GM19043 (cell line): ENCODE measurements around the gene SLC39A11.
"Not testable (repeated sequence)": the region's sequence is repeated elsewhere in the genome, so short reads cannot be mapped to it uniquely, and the experiment has no call there.

Experiments used
- ATAC-seq: cut with Tn5 transposase; IDR thresholded peaks from one replicate; pipeline ENCODE4 v1.9.1; 2021; ENCODE audit warnings: low read depth; ENCODE audit not compliant: unreplicated experiment

Gene SLC39A11

DNA sequence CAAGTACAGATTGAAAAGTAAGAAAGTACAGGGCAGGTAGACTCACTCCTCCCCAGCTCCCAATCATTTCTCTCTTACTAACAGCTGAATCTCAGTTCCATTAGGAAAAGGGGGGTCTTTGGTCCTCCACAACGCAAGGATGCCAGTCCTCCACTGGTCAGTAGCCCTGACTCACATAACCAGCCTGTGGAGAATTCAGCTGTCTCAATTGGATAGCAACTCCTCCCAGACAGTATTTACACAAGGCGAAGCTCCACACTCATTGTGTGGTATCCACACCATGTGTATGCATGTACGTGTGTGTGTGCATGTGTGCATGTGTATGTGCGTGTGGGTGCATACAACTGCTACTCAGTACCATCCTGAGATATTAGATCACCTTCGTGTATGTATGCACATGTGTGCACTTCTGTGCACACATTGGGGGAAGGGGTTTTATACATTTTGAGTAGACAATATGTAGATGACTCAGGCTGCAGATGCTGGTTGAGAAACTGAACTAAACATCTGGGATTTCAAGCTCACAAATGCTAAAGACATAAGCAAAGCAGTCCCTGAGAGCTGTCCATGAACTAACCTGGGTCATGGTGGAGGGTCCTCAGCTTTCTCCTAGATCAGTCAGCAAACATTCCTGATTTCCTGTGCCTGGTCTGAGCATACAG lies 240.1 kb downstream of the SLC39A11 start:
- ATAC-seq, result no peak

DNA sequence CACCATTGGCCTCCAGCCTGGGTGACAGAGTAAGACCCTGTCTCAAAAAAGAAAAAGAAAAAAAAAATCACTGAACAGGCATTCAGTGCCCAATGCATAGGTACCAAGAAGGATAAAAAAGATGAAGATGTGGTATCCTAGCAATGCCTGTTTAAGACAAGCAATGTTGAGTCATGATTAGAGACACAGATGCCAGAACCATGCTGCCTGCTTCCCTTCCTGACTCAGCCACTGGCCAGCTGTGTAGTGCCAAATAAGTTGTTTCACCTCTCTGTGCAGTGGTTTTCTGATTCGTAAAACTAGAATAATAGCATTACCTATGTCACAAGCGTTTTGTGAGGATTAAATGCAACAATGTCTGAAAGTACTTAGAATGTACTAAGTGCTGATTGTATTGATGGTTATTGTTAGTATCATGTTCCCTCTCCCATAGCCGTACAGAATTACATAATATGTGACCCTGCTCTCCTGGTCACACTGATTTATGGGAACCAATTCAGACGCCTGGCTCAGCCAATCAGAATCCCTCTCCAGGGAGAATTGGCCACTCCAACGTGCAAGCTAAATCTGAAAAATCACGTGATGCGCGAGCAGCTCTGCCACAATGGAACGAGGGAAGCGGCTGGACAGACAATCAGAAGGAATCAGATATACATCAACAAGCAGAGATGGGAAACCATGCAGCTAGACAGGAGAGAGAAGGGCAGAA lies 241.9 kb downstream of the SLC39A11 start:
- ATAC-seq, result no peak

DNA sequence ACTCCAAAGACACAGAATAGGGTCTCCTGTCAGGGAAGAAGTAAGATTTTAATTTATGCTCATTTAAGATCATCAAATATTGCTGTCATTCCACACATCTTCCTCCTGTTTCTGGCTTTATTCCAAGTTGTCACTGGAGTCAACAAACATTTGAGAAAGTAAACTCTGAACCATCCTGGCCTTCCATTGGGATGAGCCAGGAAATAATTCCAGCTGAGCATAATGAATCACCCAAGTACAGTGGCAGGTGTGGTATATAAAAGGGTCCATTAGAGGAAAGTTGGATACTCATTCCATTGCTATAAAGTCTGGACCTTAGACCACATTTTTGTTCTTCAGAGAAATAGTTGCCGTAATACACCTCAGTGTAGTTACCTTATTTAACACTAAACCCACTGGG lies 246.1 kb downstream of the SLC39A11 start:
- ATAC-seq, result no peak

DNA sequence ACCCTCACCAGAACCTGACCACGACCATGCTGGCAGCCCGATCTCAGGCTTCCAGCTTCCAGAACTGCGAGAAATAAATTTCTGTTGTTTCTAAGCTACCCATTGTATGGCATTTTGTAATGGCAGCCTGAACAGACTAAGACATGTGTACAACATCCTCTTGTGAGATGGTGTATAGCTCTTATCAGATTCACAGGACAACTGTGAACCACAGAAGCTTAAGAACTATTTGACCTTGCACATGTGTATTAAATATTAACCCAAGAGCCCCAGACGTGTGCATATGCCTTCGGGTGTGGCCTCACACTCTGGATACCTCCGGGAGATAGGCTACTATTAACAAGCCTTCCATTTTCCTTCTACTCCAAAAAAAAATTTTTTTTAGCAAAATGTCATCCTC lies 248.9 kb downstream of the SLC39A11 start:
- ATAC-seq, result no peak

DNA sequence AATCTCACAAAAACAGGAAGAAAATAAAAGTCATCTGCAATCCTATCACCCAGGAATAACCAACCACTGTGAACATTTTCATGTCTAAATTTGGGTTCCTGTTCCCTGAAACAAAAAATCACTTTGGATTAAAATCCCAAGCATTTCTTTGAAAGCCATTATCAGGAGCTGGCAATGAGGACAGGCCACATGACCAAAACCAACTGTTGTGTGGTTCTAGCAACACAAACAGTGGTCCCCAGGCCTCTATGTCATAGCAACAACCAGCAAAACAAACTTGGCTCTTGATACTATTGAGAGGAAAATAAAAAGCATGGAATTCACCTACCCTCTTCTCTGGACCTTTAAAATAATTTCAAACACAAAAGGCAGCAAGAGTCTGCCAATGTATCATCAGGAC lies 252.5 kb downstream of the SLC39A11 start:
- no peak for ATAC-seq

DNA sequence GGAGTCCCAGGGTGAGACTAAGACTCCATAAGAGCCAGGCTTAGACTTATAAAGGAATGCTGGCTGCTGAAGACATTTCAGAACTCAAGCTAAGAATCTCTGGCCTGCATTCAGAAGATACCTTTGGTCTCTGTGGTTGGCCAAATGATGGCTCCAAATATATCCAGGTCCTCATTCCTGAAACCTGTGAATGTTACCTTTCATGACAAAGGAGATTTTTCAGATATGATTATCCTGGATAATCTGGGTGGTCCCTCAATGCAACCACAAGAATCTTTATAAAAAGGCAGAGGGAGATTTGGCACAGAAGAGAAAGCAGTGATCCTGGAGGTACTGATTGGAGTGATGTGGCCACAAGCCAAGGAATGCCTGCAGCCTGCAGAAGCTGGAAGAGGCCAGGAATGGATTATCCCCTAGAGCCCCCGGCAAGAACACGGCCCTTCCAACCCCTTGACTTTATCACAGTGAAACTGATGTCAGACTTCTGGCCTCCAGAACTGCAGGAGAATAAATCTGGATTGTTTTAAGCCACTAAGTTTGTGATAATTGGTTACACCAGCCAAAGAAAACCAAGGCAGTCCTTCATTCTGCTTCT lies 253.3 kb downstream of the SLC39A11 start:
- no peak for ATAC-seq

DNA sequence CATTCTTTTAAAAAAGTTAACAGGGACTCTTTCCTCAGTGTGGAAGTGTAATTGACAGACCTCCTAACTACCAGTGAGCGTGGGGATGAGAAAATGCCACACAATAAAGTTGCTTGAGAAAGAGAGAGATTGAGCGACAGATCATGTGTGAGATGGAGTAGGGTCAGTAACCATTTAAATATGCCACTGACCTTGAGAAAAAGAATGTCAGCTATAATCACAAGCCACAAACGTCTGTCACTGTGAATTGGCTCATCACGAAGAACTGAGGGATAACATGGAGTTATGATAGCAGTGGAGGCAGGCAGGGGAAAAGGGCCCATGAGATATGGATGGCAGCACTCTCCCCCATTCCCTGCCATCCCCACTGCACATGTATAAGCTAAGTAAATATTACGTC lies 253.9 kb downstream of the SLC39A11 start:
- ATAC-seq, result no peak

DNA sequence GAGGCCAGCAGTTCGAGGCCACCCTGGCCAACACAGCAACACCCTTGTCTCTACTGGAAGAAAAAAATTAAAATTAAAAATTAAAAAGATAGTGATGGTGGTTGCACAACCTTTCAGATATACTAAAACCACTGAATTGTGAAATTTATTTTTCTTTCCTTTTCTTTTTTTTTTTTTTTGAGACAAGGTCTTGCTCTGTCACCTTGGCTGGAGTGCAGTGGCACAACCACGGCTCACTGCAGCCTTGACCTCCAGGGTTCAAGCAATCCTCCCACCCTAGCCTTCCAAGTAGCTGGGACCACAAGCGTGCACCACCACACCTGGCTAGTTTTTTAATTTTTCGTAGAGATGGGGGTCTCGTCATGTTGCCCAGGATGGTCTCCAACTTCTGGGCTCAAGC lies 254.4 kb downstream of the SLC39A11 start:
- no peak for ATAC-seq

DNA sequence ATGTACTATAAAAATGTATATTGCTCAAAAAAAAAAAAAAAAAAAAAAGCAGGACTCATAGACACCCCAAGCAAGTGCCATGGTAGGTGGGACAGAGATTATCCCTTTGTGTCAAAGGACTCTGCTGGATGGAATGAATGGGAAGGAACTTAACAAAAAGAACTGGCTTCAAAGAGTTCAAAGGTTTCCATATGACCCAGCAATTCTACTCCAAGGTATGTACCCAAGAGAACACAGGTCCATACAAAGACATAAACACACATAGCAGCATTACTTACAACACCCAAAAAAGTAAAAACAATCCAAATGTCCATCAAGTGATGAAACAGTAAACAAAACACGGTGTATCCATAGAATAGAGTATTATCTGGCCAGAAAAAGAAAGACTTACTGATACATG lies 255.2 kb downstream of the SLC39A11 start:
- ATAC-seq, result no peak

DNA sequence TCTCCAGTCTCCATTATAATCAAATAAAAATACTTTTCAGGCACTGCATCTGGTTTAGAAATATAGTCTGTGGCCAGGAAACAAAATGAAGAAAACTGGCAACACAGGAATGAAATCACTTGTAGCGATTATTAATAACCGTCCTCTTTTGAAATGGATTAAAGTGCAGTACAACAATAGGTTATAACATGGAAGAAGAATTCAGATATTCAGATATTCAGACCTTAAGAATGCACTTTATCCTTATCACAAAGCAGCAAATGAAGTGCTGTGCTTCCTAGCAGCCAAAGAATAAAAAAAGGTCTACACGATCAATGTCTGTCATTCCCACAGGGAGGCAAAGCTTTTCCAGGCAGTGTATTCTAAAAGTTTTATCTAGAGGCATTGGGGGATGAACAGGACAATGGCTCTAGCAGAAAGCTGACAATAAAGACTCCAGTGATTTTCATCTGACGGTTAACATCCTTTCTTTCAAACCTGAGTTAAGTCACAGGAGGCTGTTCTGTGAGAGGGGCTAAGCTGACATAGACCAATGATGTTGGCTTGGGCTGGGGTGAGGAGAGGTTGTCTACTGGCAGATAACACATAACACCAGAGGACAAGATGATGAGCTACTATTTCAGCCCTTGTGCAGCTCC lies 259.2 kb downstream of the SLC39A11 start:
- no peak for ATAC-seq

DNA sequence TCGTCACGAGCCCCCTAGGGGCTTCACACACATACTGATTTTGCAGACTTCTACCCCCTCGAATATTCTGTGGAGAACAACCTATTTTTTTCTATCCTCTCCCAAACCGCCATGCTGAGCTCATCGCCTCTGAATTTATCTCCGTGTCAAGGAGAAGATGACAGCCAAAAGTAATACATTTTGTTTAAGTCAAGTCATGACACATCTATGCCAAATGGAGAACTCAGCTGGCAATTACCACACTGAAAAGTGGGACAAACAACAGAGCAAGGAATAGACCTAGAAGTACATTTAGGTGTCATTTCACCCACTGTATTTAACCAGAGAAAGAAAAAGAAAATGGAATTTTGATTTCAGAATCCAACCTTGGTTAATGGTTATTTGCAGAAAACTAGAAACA lies 260.2 kb downstream of the SLC39A11 start:
- ATAC-seq, result no peak

DNA sequence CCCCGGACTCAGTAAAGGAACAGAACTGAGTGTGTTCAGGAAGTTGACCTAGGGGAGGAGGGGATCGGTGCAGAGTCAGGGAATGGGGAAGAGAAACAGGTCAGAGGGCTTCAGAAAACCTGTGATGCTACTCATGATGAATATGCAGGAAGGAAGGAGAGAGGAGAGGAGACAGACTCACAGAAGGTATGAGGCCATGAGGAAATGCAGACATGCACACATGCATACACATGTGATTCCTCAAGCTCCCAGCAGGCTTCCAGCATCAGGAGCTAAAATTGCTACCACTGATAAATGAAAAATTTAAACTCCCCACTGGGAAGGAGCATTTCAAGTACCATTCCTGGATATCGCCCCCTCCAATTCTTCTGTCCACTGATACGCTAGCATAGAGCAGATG lies 262.6 kb downstream of the SLC39A11 start:
- no peak for ATAC-seq

DNA sequence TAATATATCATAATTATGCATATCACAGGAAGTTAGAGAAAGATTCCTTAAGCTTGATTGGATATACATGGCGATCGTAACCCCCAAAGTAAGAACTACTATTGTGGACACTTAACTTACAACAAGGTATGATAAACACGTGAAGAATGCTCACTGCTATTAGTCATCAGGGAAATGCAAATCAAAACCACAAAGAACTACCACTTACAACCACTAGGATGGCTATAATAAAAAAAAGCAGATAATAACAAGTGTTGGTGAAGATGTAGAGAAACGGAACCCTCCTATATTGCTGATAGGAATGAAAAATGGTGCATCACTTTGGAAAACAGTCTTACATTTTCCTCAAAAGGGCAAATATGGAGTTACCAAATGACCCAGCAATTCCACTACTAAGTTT lies 265.9 kb downstream of the SLC39A11 start:
- no peak for ATAC-seq

DNA sequence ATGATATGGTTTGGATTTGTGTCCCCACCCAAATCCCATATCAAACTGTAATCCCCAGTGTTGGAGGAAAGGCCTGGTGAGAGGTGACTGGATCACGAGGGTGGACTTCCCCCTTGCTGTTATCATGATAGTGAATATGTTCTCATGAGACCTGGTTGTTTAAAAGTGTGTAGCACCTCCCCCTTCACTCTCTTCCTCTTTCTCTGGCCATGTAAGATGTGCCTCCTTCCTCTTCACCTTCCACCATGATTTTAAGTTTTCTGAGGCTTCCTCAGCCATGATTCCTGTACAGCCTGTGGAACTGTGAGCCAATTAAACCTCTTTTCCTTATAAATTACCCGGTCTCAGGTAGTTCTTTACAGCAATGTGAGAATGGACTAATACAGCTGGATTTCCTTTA lies 266.4 kb downstream of the SLC39A11 start:
- ATAC-seq, result not testable (repeated sequence)

DNA sequence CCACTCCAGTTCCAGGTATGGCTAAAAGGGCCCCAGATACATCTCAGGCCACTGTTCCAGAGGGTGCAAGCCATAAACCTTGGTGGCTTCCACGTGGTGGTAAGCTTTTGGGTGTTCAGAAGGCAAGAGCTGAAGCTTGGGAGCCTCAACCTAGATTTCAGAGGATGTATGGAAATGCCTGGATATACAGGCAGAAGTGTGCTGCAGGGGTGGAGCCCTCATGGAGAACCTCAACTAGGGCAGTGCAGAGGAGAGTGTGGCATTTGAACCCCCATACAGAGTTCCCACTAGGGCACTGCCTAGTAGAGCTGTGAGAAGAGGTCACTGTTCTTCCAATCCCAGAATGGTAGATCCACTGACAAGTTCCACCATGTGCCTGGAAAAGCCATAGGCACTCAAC lies 267.3 kb downstream of the SLC39A11 start:
- ATAC-seq, result no peak

DNA sequence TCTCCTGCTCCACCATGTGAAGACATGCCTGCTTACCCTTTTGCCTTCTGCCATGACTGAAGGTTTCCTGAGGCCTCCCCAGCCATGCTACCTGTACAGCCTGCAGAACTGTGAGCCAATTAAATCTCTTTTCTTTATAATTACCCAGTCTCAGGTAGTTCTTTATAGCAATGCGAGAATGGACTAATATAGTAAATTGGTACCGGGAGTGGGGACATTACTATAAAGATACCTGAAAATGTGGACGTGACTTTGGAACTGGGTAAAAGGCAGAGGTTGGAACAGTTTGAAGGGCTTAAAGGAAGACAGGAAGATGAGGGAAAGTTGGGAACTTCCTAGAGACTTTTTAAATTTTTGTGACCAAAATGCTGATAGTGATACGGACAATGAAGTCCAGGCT lies 268.2 kb downstream of the SLC39A11 start:
- ATAC-seq, result not testable (repeated sequence)

DNA sequence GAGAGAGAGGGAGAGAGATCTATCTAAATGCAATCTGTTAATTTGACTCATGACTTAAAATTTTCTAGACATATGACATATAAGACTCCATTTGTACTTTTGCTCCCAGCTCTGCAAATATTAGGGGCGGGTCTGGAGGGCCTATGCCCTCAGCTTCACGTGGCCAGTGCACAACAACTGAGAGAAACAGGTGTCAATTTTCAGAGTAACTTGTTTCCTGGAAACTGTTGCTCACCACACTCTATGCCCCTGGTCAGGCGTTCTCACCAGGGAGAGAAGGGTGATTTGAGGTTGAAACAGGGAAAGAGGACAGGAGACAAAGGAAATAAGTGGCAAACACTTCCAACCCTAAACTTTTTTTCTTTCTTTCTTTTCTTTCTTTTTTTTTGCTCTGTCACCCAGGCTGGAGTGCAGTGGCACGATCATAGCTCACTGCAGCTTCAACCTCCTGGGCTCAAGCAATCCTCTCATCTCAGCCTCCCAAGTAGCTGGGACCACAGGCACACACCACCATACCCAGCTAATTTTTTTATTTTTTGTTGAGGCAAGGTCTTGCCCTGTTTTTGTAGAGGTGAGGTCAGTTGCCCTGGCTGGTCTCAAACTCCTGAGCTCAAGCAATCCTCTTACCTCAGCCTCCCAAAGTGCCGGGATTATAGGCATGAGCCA lies 270.0 kb downstream of the SLC39A11 start:
- ATAC-seq, result no peak

DNA sequence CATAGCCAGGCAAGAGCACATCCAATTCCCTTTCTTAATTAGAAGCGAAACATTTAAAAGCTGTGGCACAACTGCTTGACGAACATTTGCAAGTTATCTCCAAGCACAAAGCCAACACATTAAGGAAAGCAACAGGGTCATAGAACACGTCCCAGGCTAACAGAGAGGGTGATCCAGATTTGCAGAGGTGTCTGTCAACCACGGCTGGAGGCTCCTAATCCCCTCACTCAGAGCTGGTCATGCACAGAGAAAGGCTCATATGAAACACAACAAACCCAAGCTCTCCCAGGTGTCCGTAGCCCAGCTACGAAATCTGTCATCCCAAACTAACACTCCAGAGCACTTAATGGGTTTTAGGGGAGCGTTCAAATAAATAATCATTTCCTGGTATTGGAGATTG lies 276.1 kb downstream of the SLC39A11 start:
- no peak for ATAC-seq

DNA sequence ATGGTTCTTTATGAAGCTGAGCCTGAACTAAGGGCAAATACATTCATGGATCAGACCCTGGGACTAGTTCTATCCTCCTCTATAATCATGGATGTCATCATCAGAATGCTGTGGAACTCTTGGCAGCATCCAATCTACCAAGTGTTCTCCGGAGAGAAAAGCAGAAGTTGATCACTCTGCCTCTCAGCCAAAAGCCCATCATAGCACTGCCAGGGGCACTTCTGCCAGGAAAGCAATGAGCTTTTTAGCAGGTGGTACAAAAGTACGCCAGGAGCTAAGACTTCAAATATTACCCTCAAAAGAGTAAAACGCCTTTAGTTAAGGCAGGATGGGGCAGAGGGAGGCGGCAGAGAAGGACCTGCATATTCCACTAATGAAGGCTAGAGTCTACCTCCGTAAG lies 279.0 kb downstream of the SLC39A11 start:
- ATAC-seq, result no peak

DNA sequence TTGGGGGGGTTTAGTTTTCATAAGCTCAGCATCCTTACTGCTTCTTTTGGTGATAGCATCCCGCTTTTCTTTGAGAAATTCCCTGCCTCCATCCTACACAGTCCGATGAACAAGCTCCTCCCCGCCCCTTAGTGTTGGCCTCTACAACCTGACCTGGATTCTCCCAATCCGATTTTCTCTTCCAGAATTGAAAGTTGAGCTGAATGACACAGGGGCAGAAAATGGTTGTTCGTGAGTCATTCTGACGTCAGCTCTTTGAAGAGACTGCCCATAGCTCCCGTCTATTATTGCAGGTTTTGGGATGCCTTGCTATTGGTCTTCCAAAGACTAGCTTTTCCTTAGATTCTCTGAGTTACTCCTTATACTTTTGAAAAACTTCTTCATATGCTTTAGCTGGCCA lies 279.7 kb downstream of the SLC39A11 start:
- no peak for ATAC-seq
